Measurements from ENCODE around the gene FAM174B. TPM values are rescaled to one million over a fixed set of nuclear protein-coding genes. Genes with fewer than 3 reads are reported as not detected.

FAM174B gene
- total RNA-seq, 1 experiment from 2014 or later: 0.30 TPM

DNA sequence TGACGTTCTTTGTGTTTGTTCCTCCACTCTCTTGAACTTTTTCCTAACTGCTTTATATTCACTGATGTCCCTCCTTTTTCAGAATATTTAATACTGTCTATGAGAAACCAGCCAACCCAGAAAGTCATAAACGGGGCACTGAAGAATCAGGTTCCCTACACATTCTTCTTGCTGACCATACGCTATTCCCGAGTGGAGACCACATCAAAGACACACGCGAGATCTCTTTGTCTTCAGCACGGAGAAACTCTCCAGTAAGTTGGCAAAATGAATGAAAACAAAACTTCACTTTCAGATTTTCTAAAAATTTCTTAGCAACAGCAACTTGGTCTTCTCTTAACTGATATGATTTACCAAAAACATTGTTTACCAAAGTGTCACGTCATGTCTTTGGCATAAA lies 22.6 kb downstream of the FAM174B start:
- TF ChIP-seq ELF1 (IDR thresholded peaks at IDR 0.05; ENCODE audit: borderline replicate concordance, low read depth) (no peak), POLR2A (IDR thresholded peaks at IDR 0.05; ENCODE audit: borderline replicate concordance, extremely low read depth, insufficient read depth, insufficient read length) (no peak), TCF7L2 (IDR thresholded peaks at IDR 0.05; ENCODE audit: borderline replicate concordance, extremely low read depth, insufficient read depth, insufficient read length) (no peak), EZH2 (IDR thresholded peaks at IDR 0.05) (no peak), EZH2phosphoT487 (IDR thresholded peaks at IDR 0.05; ENCODE audit: borderline replicate concordance) (no peak), ZFX (IDR thresholded peaks at IDR 0.05) (no peak), SP1 (IDR thresholded peaks at IDR 0.05; ENCODE audit: low read depth) (no peak), ZNF274 (IDR thresholded peaks at IDR 0.05; ENCODE audit: low read depth, low read length) (no peak), SIN3A (IDR thresholded peaks at IDR 0.05; ENCODE audit: low read depth) (no peak), JUND (IDR thresholded peaks at IDR 0.05) (no peak), YY1 (IDR thresholded peaks at IDR 0.05; ENCODE audit: extremely low read depth, insufficient replicate concordance, low read depth, low read length) (no peak), POLR2AphosphoS5 (IDR thresholded peaks at IDR 0.05; ENCODE audit: low read depth, low read length) (no peak), RAD21 (IDR thresholded peaks at IDR 0.05; ENCODE audit: low read depth) (no peak), CBX3 (IDR thresholded peaks at IDR 0.05; ENCODE audit: low read depth) (no peak), CEBPB (IDR thresholded peaks at IDR 0.05; ENCODE audit: low read depth) (no peak)
- TF ChIP-seq, protein P1, sequence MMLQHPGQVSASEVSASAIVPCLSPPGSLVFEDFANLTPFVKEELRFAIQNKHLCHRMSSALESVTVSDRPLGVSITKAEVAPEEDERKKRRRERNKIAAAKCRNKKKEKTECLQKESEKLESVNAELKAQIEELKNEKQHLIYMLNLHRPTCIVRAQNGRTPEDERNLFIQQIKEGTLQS (IDR thresholded peaks at IDR 0.05): no peak
- TF ChIP-seq, protein P2, sequence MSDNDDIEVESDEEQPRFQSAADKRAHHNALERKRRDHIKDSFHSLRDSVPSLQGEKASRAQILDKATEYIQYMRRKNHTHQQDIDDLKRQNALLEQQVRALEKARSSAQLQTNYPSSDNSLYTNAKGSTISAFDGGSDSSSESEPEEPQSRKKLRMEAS (IDR thresholded peaks at IDR 0.05): no peak
- TF ChIP-seq, protein P3, sequence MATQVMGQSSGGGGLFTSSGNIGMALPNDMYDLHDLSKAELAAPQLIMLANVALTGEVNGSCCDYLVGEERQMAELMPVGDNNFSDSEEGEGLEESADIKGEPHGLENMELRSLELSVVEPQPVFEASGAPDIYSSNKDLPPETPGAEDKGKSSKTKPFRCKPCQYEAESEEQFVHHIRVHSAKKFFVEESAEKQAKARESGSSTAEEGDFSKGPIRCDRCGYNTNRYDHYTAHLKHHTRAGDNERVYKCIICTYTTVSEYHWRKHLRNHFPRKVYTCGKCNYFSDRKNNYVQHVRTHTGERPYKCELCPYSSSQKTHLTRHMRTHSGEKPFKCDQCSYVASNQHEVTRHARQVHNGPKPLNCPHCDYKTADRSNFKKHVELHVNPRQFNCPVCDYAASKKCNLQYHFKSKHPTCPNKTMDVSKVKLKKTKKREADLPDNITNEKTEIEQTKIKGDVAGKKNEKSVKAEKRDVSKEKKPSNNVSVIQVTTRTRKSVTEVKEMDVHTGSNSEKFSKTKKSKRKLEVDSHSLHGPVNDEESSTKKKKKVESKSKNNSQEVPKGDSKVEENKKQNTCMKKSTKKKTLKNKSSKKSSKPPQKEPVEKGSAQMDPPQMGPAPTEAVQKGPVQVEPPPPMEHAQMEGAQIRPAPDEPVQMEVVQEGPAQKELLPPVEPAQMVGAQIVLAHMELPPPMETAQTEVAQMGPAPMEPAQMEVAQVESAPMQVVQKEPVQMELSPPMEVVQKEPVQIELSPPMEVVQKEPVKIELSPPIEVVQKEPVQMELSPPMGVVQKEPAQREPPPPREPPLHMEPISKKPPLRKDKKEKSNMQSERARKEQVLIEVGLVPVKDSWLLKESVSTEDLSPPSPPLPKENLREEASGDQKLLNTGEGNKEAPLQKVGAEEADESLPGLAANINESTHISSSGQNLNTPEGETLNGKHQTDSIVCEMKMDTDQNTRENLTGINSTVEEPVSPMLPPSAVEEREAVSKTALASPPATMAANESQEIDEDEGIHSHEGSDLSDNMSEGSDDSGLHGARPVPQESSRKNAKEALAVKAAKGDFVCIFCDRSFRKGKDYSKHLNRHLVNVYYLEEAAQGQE (IDR thresholded peaks at IDR 0.05; ENCODE audit: low read depth): no peak
- TF ChIP-seq, protein P4, sequence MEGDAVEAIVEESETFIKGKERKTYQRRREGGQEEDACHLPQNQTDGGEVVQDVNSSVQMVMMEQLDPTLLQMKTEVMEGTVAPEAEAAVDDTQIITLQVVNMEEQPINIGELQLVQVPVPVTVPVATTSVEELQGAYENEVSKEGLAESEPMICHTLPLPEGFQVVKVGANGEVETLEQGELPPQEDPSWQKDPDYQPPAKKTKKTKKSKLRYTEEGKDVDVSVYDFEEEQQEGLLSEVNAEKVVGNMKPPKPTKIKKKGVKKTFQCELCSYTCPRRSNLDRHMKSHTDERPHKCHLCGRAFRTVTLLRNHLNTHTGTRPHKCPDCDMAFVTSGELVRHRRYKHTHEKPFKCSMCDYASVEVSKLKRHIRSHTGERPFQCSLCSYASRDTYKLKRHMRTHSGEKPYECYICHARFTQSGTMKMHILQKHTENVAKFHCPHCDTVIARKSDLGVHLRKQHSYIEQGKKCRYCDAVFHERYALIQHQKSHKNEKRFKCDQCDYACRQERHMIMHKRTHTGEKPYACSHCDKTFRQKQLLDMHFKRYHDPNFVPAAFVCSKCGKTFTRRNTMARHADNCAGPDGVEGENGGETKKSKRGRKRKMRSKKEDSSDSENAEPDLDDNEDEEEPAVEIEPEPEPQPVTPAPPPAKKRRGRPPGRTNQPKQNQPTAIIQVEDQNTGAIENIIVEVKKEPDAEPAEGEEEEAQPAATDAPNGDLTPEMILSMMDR (IDR thresholded peaks at IDR 0.05 in 2 of 3, conservative IDR thresholded peaks at IDR 0.05 in 1 of 3; ENCODE audit: borderline replicate concordance in 1 of 3, insufficient read depth in 1 of 3, low read depth in 2 of 3, low read length in 2 of 3): no peak
- TF ChIP-seq, protein P5, sequence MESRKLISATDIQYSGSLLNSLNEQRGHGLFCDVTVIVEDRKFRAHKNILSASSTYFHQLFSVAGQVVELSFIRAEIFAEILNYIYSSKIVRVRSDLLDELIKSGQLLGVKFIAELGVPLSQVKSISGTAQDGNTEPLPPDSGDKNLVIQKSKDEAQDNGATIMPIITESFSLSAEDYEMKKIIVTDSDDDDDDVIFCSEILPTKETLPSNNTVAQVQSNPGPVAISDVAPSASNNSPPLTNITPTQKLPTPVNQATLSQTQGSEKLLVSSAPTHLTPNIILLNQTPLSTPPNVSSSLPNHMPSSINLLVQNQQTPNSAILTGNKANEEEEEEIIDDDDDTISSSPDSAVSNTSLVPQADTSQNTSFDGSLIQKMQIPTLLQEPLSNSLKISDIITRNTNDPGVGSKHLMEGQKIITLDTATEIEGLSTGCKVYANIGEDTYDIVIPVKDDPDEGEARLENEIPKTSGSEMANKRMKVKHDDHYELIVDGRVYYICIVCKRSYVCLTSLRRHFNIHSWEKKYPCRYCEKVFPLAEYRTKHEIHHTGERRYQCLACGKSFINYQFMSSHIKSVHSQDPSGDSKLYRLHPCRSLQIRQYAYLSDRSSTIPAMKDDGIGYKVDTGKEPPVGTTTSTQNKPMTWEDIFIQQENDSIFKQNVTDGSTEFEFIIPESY (IDR thresholded peaks at IDR 0.05; ENCODE audit: extremely low read depth, insufficient replicate concordance, low read length): no peak
- no peak overlapping the region for H3K27ac ChIP-seq (ENCODE audit: low read depth, low read length)
- POLR2A ChIA-PET: no interaction called here

More for the DNA sequence above, 22.6 kb downstream of the FAM174B start:
- H3K79me2 ChIP-seq (ENCODE audit: insufficient read depth, low read length): no peaks in the 10 kb centered on the region
- no peaks in the 10 kb centered on the region for H3K9me2 ChIP-seq (ENCODE audit: insufficient read depth)
- H2AFZ ChIP-seq (ENCODE audit: low read depth, low read length, poor library complexity, severe bottlenecking): no peak overlapping the region
- ChIA-PET RAD21 (ENCODE audit: low non-redundant PET in 1 of 2, low total read pairs in 2 of 2, uncharacterized antibody in 2 of 2, unreplicated experiment in 2 of 2) (no interaction called here), CTCF (no interaction called here)
- H3K9me3 ChIP-seq (ENCODE audit: control insufficient read depth in 1 of 2, insufficient read depth in 1 of 2, low read depth in 1 of 2, low read length in 2 of 2): no peaks in the 10 kb centered on the region
- H3K27me3 ChIP-seq (ENCODE audit: insufficient read depth, low read length): no peaks in the 10 kb centered on the region
- H3K4me2 ChIP-seq (ENCODE audit: low read length): no peak overlapping the region
- H3K9ac ChIP-seq (ENCODE audit: low read length): no peak overlapping the region
- intact Hi-C loops (cut with micrococcal nuclease): no loop called here
- ATAC-seq (no peak), DNase-seq (ENCODE audit: low read depth, low spot score) (no peak)
- peaks cover 0 to 5% of the 10 kb centered on the region in 2 experiments; a peak in 1 of 4 replicates for H3K4me1 ChIP-seq (ENCODE audit: control insufficient read depth in 1 of 2, insufficient read depth in 2 of 2, low read length in 2 of 2)
- H3K4me3 ChIP-seq (replicated peaks in 1 of 2; ENCODE audit: low read depth in 1 of 2, low read length in 2 of 2): no peak overlapping the region
- no peaks in the 10 kb centered on the region for H3K36me3 ChIP-seq (ENCODE audit: control insufficient read depth in 1 of 2, insufficient read depth in 2 of 2, low read length in 2 of 2)
- no peaks in the 10 kb centered on the region for H4K20me1 ChIP-seq (ENCODE audit: insufficient read depth)
- no TSS peak for BruUV-seq (replicated peaks)

All from HCT116 (cell line).